Subcutaneous abdominal adipose tissue (tissue), 5 donors: ENCODE results near the gene SSBP2.
"Not testable (repeated sequence)": the region's sequence is repeated elsewhere in the genome, so short reads cannot be mapped to it uniquely, and the experiment has no call there.

Experiments used
- H3K27ac ChIP-seq: one replicate; pipeline ENCODE4 v1.7.0; 2013; ENCODE audit warnings: low read depth, mild to moderate bottlenecking, inconsistent platforms, low read length, moderate library complexity
- H3K27me3 ChIP-seq, 5 donors: one replicate each; pipeline ENCODE4 v1.7.0; 2013; ENCODE audit warnings: low read length in 5 of 5, inconsistent platforms in 1 of 5; ENCODE audit not compliant: control insufficient read depth in 5 of 5, insufficient read depth in 4 of 5
- H3K36me3 ChIP-seq, 5 donors: one replicate each; pipeline ENCODE4 v1.7.0; 2013; ENCODE audit warnings: low read length in 5 of 5; ENCODE audit not compliant: control insufficient read depth in 5 of 5, insufficient read depth in 5 of 5
- H3K4me1 ChIP-seq, 5 donors: one replicate each; pipeline ENCODE4 v1.7.0; 2013; ENCODE audit warnings: low read length in 5 of 5, mild to moderate bottlenecking in 3 of 5, moderate library complexity in 1 of 5; ENCODE audit not compliant: control insufficient read depth in 5 of 5, insufficient read depth in 5 of 5
- H3K4me3 ChIP-seq, 5 donors: one replicate each; pipeline ENCODE4 v1.7.0; 2013; ENCODE audit warnings: low read length in 5 of 5, low read depth in 1 of 5
- H3K9ac ChIP-seq, 5 donors: one replicate each; pipeline ENCODE4 v1.7.0; 2013; ENCODE audit warnings: low read length in 5 of 5, mild to moderate bottlenecking in 4 of 5, moderate library complexity in 3 of 5
- H3K9me3 ChIP-seq, 5 donors: one replicate each; pipeline ENCODE4 v1.7.0; 2013; ENCODE audit warnings: low read length in 5 of 5; ENCODE audit not compliant: control insufficient read depth in 5 of 5
- donor health status: healthy.
- donor health status: healthy.
- donor health status: healthy.
- donor health status: healthy.
- donor health status: healthy.

The SSBP2 gene

GRCh38 chr5:81698813-81699212, 52.1 kb downstream of the SSBP2 start:
- Histone ChIP-seq H3K27ac (no peak overlapping the region), H3K9me3 (peaks cover 0 to 10% (median 0%) of the 10 kb centered on the region in 5 donors), H3K27me3 (no peaks in the 10 kb centered on the region), H3K4me3 (no peak overlapping the region), H3K4me1 (peaks cover 0 to 2% (median 0%) of the 10 kb centered on the region in 5 donors), H3K36me3 (peaks cover 0 to 5% (median 0%) of the 10 kb centered on the region in 5 donors), H3K9ac (no peak overlapping the region)

- Histone ChIP-seq H3K4me3 (no peak overlapping the region), H3K27me3 (no peaks in the 10 kb centered on the region), H3K27ac (no peak overlapping the region), H3K36me3 (peaks cover 0 to 5% (median 0%) of the 10 kb centered on the region in 5 donors), H3K9ac (no peak overlapping the region), H3K4me1 (peaks cover 0 to 2% (median 0%) of the 10 kb centered on the region in 5 donors), H3K9me3 (peaks cover 0 to 10% (median 0%) of the 10 kb centered on the region in 5 donors)
Observed at GRCh38 chr5:81696418-81697397, 54.2 kb downstream of the SSBP2 start.

- Histone ChIP-seq H3K9ac (no peak overlapping the region), H3K4me3 (no peak overlapping the region), H3K9me3 (peaks cover 0 to 9% (median 0%) of the 10 kb centered on the region in 5 donors), H3K27ac (no peak overlapping the region), H3K4me1 (peaks cover 0 to 2% (median 0%) of the 10 kb centered on the region in 5 donors), H3K36me3 (no peaks in the 10 kb centered on the region), H3K27me3 (no peaks in the 10 kb centered on the region)
Observed at GRCh38 chr5:81694726-81695125, 56.2 kb downstream of the SSBP2 start.

GRCh38 chr5:81688215-81688614, 62.7 kb downstream of the SSBP2 start:
- Histone ChIP-seq H3K27me3 (no peaks in the 10 kb centered on the region), H3K36me3 (peaks cover 0 to 7% (median 3%) of the 10 kb centered on the region in 5 donors), H3K9me3 (peaks cover 0 to 12% (median 0%) of the 10 kb centered on the region in 5 donors), H3K4me3 (no peak overlapping the region), H3K9ac (no peak overlapping the region), H3K4me1 (no peaks in the 10 kb centered on the region), H3K27ac (no peak overlapping the region)

- Histone ChIP-seq H3K9ac (no peak overlapping the region), H3K27ac (no peak overlapping the region), H3K4me3 (no peak overlapping the region), H3K27me3 (no peaks in the 10 kb centered on the region), H3K9me3 (peaks cover 0 to 12% (median 0%) of the 10 kb centered on the region in 5 donors), H3K36me3 (peaks cover 0 to 7% (median 3%) of the 10 kb centered on the region in 5 donors), H3K4me1 (no peaks in the 10 kb centered on the region)
Observed at GRCh38 chr5:81687292-81687691, 63.6 kb downstream of the SSBP2 start.

GRCh38 chr5:81685471-81685870, 65.4 kb downstream of the SSBP2 start:
- Histone ChIP-seq H3K9ac (no peak overlapping the region), H3K27ac (no peak overlapping the region), H3K27me3 (no peaks in the 10 kb centered on the region), H3K9me3 (peaks cover 0 to 8% (median 0%) of the 10 kb centered on the region in 5 donors), H3K4me3 (no peak overlapping the region), H3K36me3 (peaks cover 0 to 7% (median 3%) of the 10 kb centered on the region in 5 donors), H3K4me1 (no peaks in the 10 kb centered on the region)

GRCh38 chr5:81679885-81680284, 71.0 kb downstream of the SSBP2 start:
- peaks cover 0 to 4% (median 0%) of the 10 kb centered on the region in 5 donors for H3K4me1 ChIP-seq

GRCh38 chr5:81675420-81675819, 75.5 kb downstream of the SSBP2 start:
- Histone ChIP-seq H3K27me3 (no peaks in the 10 kb centered on the region), H3K4me1 (peaks cover 0 to 4% (median 0%) of the 10 kb centered on the region in 5 donors), H3K27ac (no peak overlapping the region)

More at GRCh38 chr5:81679885-81680284, 71.0 kb downstream of the SSBP2 start:
- H3K9ac ChIP-seq: no peak overlapping the region
- no peak overlapping the region for H3K27ac ChIP-seq
- H3K4me3 ChIP-seq: no peak overlapping the region
- H3K9me3 ChIP-seq: no peaks in the 10 kb centered on the region
- H3K36me3 ChIP-seq: no peaks in the 10 kb centered on the region
- H3K27me3 ChIP-seq: no peaks in the 10 kb centered on the region

GRCh38 chr5:81665795-81666194, 85.1 kb downstream of the SSBP2 start:
- H3K9me3 ChIP-seq: no peaks in the 10 kb centered on the region
- no peak overlapping the region for H3K4me3 ChIP-seq
- no peaks in the 10 kb centered on the region for H3K36me3 ChIP-seq
- no peak overlapping the region for H3K9ac ChIP-seq
- H3K27me3 ChIP-seq: no peaks in the 10 kb centered on the region
- no peak overlapping the region for H3K27ac ChIP-seq
- peaks cover 0 to 3% (median 0%) of the 10 kb centered on the region in 5 donors for H3K4me1 ChIP-seq

More at GRCh38 chr5:81675420-81675819, 75.5 kb downstream of the SSBP2 start:
- Histone ChIP-seq H3K36me3 (no peaks in the 10 kb centered on the region), H3K9ac (no peak overlapping the region), H3K9me3 (no peaks in the 10 kb centered on the region), H3K4me3 (no peak overlapping the region)

GRCh38 chr5:81660624-81661023, 90.3 kb downstream of the SSBP2 start:
- not testable (repeated sequence) for H3K4me1 ChIP-seq, H3K36me3 ChIP-seq, H3K9ac ChIP-seq, H3K4me3 ChIP-seq, H3K9me3 ChIP-seq, H3K27me3 ChIP-seq, H3K27ac ChIP-seq
